OCI-LY1 (cell line): ENCODE measurements around the gene RAB5IF.

ENCODE experiments used
- H2AFZ ChIP-seq: fragments of 200-600 bp; sonication (generic), shearing (Covaris generic); 2 replicates; pipeline ENCODE4 v1.6.0; 2014; ENCODE audit warnings: antibody characterized with exemption, mild to moderate bottlenecking, low read length
- H3F3A ChIP-seq: fragments of 200-600 bp; sonication (generic), shearing (Covaris generic); 2 replicates; pipeline ENCODE4 v1.6.0; 2014; ENCODE audit warnings: mild to moderate bottlenecking, antibody characterized with exemption, low read length, moderate library complexity; ENCODE audit not compliant: insufficient read depth
- H3K27ac ChIP-seq: fragments of 200-600 bp; sonication (generic); 2 replicates; pipeline ENCODE4 v1.5.1; 2014; ENCODE audit warnings: low read length, mixed run types, mild to moderate bottlenecking, low read depth; ENCODE audit not compliant: poor library complexity, severe bottlenecking
- H3K27me3 ChIP-seq: fragments of 200-600 bp; sonication (generic); 2 replicates; pipeline ENCODE4 v1.6.0; 2014; ENCODE audit warnings: antibody characterized with exemption, mild to moderate bottlenecking, low read length, moderate library complexity; ENCODE audit not compliant: insufficient read depth
- H3K36me3 ChIP-seq: fragments of 200-600 bp; sonication (generic); 2 replicates; pipeline ENCODE4 v1.6.1; 2014; ENCODE audit warnings: mild to moderate bottlenecking, antibody characterized with exemption, low read length, moderate library complexity, mixed read lengths; ENCODE audit not compliant: insufficient read depth
- H3K4me1 ChIP-seq: fragments of 200-600 bp; sonication (generic); 2 replicates; pipeline ENCODE4 v1.5.1; 2014; ENCODE audit warnings: mild to moderate bottlenecking, low read length, moderate library complexity; ENCODE audit not compliant: insufficient read depth, severe bottlenecking
- H3K4me2 ChIP-seq: fragments of 200-600 bp; sonication (generic), shearing (Covaris generic); 2 replicates; pipeline ENCODE4 v1.6.1; 2014; ENCODE audit warnings: low read length
- H3K4me3 ChIP-seq: fragments of 200-600 bp; sonication (generic); 2 replicates; pipeline ENCODE4 v1.5.1; 2014; ENCODE audit warnings: low read length, low read depth, mild to moderate bottlenecking, mixed read lengths; ENCODE audit not compliant: poor library complexity, severe bottlenecking
- H3K79me2 ChIP-seq: fragments of 200-600 bp; shearing (Covaris generic); 2 replicates; pipeline ENCODE4 v1.6.1; 2016; ENCODE audit warnings: mixed run types, low read length, mixed read lengths; ENCODE audit not compliant: insufficient read depth
- H3K9ac ChIP-seq: fragments of 200-600 bp; sonication (generic), shearing (Covaris generic); 2 replicates; pipeline ENCODE4 v1.6.1; 2014; ENCODE audit warnings: mild to moderate bottlenecking, low read length, mixed read lengths
- H3K9me2 ChIP-seq: fragments of 200-600 bp; sonication (generic), shearing (Covaris generic); 2 replicates; pipeline ENCODE4 v1.6.1; 2014; ENCODE audit warnings: low read depth, mild to moderate bottlenecking, low read length, mixed read lengths
- H3K9me3 ChIP-seq: fragments of 200-600 bp; shearing (Covaris generic); 2 replicates; pipeline ENCODE4 v1.6.1; 2014; ENCODE audit warnings: low read length, mixed read lengths
- H4K20me1 ChIP-seq: fragments of 200-600 bp; sonication (generic), shearing (Covaris generic); 2 replicates; pipeline ENCODE4 v1.6.0; 2016; ENCODE audit warnings: mild to moderate bottlenecking, low read length; ENCODE audit not compliant: insufficient read depth
- EZH2 ChIP-seq: fragments of 200-600 bp; sonication (generic), shearing (Covaris generic); IDR thresholded peaks from 2 replicates; pipeline ENCODE4 v1.8.0; 2017; ENCODE audit warnings: borderline replicate concordance, mixed run types, mild to moderate bottlenecking, antibody characterized with exemption, low read length, moderate library complexity, mixed read lengths
- TF ChIP-seq, protein P1 (sequence below): fragments of 200-600 bp; sonication (generic), shearing (Covaris generic); IDR thresholded peaks from 2 replicates; pipeline ENCODE4 v1.5.1; 2017; ENCODE audit warnings: mild to moderate bottlenecking, antibody characterized with exemption, low read length, moderate library complexity, mixed read lengths

RAB5IF gene

DNA sequence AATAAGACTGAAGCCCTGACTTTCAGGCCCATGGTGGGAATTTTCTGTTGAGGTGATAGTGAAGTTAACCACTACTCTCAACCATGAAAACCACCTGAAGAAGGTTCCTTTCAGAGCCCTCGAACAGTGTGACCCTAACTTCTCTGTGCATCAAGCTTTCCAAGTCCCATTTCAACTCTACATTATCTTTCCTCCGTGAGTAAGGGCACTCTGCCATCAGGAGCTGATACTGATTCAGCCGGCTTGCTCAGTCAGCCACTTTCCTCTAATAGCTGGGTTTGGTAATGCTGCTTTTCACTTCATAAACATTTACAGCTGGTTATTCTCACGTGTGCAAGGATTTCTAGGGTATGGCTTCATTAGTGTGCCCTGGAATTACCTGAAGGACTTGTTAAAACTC, 51.2 kb downstream of the RAB5IF start:
- Histone ChIP-seq H2AFZ (no peak overlapping the region), H3F3A (no peaks in the 10 kb centered on the region), H3K36me3 (peaks cover 4% of the 10 kb centered on the region; the same call in 1 of the 2 replicates), H3K9ac (no peak overlapping the region), H3K4me3 (no peak overlapping the region), H3K79me2 (no peaks in the 10 kb centered on the region), H3K9me3 (no peaks in the 10 kb centered on the region), H4K20me1 (no peaks in the 10 kb centered on the region), H3K27ac (no peak overlapping the region), H3K9me2 (no peaks in the 10 kb centered on the region), H3K27me3 (no peaks in the 10 kb centered on the region), H3K4me1 (no peaks in the 10 kb centered on the region), H3K4me2 (no peak overlapping the region)
- TF ChIP-seq, protein P1, sequence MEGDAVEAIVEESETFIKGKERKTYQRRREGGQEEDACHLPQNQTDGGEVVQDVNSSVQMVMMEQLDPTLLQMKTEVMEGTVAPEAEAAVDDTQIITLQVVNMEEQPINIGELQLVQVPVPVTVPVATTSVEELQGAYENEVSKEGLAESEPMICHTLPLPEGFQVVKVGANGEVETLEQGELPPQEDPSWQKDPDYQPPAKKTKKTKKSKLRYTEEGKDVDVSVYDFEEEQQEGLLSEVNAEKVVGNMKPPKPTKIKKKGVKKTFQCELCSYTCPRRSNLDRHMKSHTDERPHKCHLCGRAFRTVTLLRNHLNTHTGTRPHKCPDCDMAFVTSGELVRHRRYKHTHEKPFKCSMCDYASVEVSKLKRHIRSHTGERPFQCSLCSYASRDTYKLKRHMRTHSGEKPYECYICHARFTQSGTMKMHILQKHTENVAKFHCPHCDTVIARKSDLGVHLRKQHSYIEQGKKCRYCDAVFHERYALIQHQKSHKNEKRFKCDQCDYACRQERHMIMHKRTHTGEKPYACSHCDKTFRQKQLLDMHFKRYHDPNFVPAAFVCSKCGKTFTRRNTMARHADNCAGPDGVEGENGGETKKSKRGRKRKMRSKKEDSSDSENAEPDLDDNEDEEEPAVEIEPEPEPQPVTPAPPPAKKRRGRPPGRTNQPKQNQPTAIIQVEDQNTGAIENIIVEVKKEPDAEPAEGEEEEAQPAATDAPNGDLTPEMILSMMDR = no peak
- no peak for TF ChIP-seq EZH2

DNA sequence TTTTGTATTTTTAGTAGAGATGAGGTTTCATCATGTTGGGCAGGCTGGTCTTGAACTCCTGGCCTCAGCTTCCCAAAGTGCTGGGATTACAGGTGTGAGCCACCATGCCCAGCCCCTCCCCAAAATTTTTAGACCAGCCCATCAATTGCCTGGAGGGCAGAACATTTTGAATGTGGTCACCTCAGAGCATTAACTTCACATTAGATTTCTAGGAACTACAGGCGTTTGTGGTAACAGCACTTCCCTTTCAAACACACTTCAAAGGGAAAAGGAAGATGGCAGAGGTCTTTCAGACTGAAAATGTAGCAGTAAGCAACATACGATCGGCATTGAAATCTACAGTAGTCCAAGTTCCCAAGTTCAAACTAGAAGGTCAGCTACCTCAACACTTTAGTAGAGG, 52.7 kb downstream of the RAB5IF start:
- no peak overlapping the region for H3K27ac ChIP-seq
- H3K9ac ChIP-seq = no peak overlapping the region
- H3F3A ChIP-seq = no peaks in the 10 kb centered on the region
- no peak for TF ChIP-seq EZH2
- TF ChIP-seq, protein P1 = no peak
- H3K4me2 ChIP-seq = no peak overlapping the region
- H3K27me3 ChIP-seq = no peaks in the 10 kb centered on the region
- H3K4me1 ChIP-seq = no peaks in the 10 kb centered on the region
- H3K9me3 ChIP-seq = no peaks in the 10 kb centered on the region
- H3K4me3 ChIP-seq = no peak overlapping the region
- no peak overlapping the region for H2AFZ ChIP-seq
- no peaks in the 10 kb centered on the region for H4K20me1 ChIP-seq
- H3K9me2 ChIP-seq = no peaks in the 10 kb centered on the region
- peaks cover under 1% of the 10 kb centered on the region; the same call in 1 of the 2 replicates for H3K36me3 ChIP-seq
- H3K79me2 ChIP-seq = no peaks in the 10 kb centered on the region
